ENCODE data around the gene GRM4. TPM values are rescaled to one million over a fixed set of nuclear protein-coding genes. Genes with fewer than 3 reads are reported as not detected.

The GRM4 gene
- total RNA-seq, 1 experiment from 2014 or later, result not detected

DNA sequence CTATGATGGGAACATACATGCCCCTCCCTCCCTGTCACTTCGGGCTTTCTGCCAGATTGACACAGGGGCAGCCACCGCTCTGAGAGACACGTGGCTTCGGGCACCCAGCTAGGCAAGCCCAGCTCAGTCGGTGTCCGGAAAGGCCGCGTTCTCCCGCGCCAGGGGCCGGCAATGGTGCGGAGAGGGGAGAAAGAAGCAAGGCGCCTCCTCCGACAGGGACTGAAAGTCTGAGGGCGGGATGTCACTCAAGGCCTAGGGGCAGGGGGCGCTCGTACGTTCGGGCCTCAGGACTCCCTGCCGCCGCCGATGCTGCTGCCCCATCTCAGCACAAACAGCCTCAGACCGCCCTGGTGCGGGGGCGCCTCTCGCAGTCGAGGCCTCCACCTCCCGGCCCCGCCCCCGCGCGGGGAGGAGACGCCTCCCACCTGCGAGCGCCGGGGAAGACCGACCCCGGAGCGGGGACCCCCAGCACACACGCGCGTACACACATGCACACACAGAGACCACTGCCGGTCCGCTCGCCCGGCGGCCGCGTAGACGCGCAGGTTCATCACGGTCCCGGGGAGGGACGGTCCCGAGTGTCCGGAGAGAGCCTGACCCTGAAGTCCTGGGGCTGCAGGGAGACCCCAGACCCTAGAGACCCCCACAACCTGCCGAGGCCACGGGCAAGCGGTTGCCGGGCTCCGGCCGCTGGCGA, 1.9 kb downstream of the GRM4 start:
- Histone ChIP-seq H3K4me1 (replicated peaks; ENCODE audit: insufficient read depth) (no peaks in the 10 kb centered on the region), H3K9me3 (ENCODE audit: insufficient read depth, low read depth) (no peaks in the 10 kb centered on the region), H3K4me3 (no peak overlapping the region), H3F3A (ENCODE audit: insufficient read depth, low read depth) (no peaks in the 10 kb centered on the region), H3K9me2 (ENCODE audit: insufficient read depth) (no peaks in the 10 kb centered on the region), H2AFZ (no peak overlapping the region), H3K4me2 (no peak overlapping the region), H4K20me1 (ENCODE audit: insufficient read depth) (no peaks in the 10 kb centered on the region), H3K79me2 (ENCODE audit: low read depth) (no peaks in the 10 kb centered on the region), H3K36me3 (ENCODE audit: low read depth) (no peaks in the 10 kb centered on the region), H3K27ac (no peak overlapping the region), H3K27me3 (ENCODE audit: insufficient read depth, low read depth) (peaks cover 75% of the 10 kb centered on the region)
- intact Hi-C loops (cut with micrococcal nuclease; ENCODE audit: unreplicated experiment), result no loop called here
- POLR2A ChIA-PET (ENCODE audit: unreplicated experiment), result no interaction called here
- no peak for DNase-seq
- TF ChIP-seq, protein P1, sequence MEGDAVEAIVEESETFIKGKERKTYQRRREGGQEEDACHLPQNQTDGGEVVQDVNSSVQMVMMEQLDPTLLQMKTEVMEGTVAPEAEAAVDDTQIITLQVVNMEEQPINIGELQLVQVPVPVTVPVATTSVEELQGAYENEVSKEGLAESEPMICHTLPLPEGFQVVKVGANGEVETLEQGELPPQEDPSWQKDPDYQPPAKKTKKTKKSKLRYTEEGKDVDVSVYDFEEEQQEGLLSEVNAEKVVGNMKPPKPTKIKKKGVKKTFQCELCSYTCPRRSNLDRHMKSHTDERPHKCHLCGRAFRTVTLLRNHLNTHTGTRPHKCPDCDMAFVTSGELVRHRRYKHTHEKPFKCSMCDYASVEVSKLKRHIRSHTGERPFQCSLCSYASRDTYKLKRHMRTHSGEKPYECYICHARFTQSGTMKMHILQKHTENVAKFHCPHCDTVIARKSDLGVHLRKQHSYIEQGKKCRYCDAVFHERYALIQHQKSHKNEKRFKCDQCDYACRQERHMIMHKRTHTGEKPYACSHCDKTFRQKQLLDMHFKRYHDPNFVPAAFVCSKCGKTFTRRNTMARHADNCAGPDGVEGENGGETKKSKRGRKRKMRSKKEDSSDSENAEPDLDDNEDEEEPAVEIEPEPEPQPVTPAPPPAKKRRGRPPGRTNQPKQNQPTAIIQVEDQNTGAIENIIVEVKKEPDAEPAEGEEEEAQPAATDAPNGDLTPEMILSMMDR (conservative IDR thresholded peaks at IDR 0.05), result no peak
- TF ChIP-seq EZH2 (IDR thresholded peaks at IDR 0.05; ENCODE audit: low read depth), result no peak
- no TSS peak for BruUV-seq (replicated peaks)
- CTCF ChIA-PET, result no interaction called here

DNA sequence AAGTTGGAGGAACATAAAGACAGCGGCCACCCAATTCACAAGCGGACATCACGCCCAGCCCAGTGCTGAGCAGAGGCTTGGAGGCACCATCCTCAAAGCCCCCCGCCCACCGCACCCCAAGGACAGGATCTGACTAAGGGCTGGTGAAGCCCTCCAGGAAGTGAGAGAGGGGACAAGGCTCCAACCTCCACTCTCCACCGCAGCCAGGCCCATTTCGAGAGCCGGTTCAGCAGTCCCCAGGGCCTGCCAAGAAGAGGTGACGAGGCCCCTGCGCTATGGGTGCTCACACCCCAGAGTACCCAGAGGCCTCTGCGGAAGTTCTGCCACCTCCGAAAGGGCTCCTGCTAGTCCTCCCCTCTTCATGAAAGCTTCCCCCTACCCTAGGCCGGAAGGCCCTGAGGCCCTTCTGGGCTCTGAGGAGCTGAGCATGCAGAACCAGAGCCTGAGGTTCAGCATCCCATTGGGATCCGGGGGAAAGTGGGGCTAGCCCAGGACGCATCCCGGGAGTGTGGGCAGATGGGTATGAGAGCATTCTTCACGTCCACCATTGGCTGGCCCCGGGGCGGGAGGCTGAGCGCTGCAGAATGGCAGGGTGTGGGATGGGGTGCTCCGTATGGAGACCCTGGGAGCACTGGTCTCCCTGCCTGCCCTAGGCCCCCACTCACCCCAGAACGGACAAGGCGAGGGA, 2.5 kb downstream of the GRM4 start:
- Histone ChIP-seq H3K79me2 (ENCODE audit: low read depth) (no peaks in the 10 kb centered on the region), H3K36me3 (ENCODE audit: low read depth) (no peaks in the 10 kb centered on the region), H3K27ac (no peak overlapping the region), H3F3A (ENCODE audit: insufficient read depth, low read depth) (no peaks in the 10 kb centered on the region), H3K4me3 (no peak overlapping the region), H3K27me3 (ENCODE audit: insufficient read depth, low read depth) (peaks cover 82% of the 10 kb centered on the region), H3K4me1 (replicated peaks; ENCODE audit: insufficient read depth) (no peaks in the 10 kb centered on the region), H2AFZ (no peak overlapping the region), H4K20me1 (ENCODE audit: insufficient read depth) (no peaks in the 10 kb centered on the region), H3K9me3 (ENCODE audit: insufficient read depth, low read depth) (no peaks in the 10 kb centered on the region), H3K9me2 (ENCODE audit: insufficient read depth) (no peaks in the 10 kb centered on the region), H3K4me2 (no peak overlapping the region)
- no TSS peak for BruUV-seq (replicated peaks)
- ChIA-PET CTCF (no interaction called here), POLR2A (ENCODE audit: unreplicated experiment) (no interaction called here)
- intact Hi-C loops (cut with micrococcal nuclease; ENCODE audit: unreplicated experiment), result no loop called here
- TF ChIP-seq, protein P1 (conservative IDR thresholded peaks at IDR 0.05), result no peak
- DNase-seq, result no peak

DNA sequence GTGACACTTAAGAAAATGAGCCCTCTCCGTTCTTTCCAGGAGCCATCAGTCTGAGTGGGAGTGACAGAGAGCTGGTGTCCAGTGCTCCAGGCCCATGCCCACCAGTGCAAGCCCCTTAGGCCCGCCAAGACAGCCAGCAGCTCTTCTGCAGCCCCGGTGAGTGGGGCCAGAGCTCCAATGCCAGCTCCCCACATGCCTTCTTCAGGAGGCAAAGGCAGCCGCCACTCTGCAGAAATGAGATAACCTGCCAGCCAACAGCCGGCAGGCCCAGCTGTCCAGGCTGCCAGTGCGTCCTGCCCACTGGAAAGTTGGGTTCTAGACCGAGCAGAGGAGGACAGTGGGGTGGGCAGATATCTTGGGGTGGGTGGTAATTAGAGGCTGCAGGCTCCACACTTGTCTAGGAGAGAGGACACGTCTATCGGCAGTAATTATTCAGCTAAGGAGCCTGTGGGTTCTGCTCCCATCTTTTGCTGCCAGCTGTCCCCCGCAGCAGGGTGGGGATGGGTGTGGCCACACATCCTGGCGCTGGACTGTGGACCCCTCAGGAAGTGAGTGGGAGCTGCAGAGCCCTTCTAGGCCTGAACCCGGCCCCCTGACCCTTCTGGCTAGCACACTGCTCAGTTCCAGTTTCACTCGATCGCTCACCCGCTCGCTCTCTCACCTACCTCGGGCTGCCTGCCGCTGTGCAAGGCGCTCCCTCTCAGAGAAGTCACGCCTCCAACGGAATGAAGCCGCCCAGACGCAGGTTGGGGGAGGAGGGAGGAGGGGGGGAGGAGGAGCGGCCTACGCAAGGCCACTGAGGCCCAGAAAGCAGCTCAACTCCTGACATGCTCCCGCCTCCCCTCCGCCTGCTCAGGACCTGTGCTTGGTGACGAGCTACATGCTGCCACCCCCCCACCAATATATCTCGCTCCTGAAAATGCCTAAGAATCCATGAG, 3.6 kb downstream of the GRM4 start:
- H3K4me3 ChIP-seq, result no peak overlapping the region
- BruUV-seq (replicated peaks), result no TSS peak
- intact Hi-C loops (cut with micrococcal nuclease; ENCODE audit: unreplicated experiment), result no loop called here

More for the DNA sequence above, 3.6 kb downstream of the GRM4 start:
- H3K27ac ChIP-seq, result no peak overlapping the region
- TF ChIP-seq EZH2 (IDR thresholded peaks at IDR 0.05; ENCODE audit: low read depth), result no peak
- TF ChIP-seq, protein P1 (conservative IDR thresholded peaks at IDR 0.05), result no peak
- H3K9me2 ChIP-seq (ENCODE audit: insufficient read depth), result no peaks in the 10 kb centered on the region
- H3K4me2 ChIP-seq, result no peak overlapping the region
- no peaks in the 10 kb centered on the region for H3K79me2 ChIP-seq (ENCODE audit: low read depth)
- H4K20me1 ChIP-seq (ENCODE audit: insufficient read depth), result no peaks in the 10 kb centered on the region
- H3K9me3 ChIP-seq (ENCODE audit: insufficient read depth, low read depth), result no peaks in the 10 kb centered on the region
- CTCF ChIA-PET, result interaction anchor here (1.2 kb wide), 1 partner anchor 87 kb away, joined by 3 read pairs; no protein-coding TSS in a partner anchor
- H3K36me3 ChIP-seq (ENCODE audit: low read depth), result no peaks in the 10 kb centered on the region
- DNase-seq, result no peak
- H3K27me3 ChIP-seq (ENCODE audit: insufficient read depth, low read depth), result peaks cover 92% of the 10 kb centered on the region
- no peaks in the 10 kb centered on the region for H3F3A ChIP-seq (ENCODE audit: insufficient read depth, low read depth)
- POLR2A ChIA-PET (ENCODE audit: unreplicated experiment), result no interaction called here
- H2AFZ ChIP-seq, result no peak overlapping the region
- no peaks in the 10 kb centered on the region for H3K4me1 ChIP-seq (replicated peaks; ENCODE audit: insufficient read depth)

Data from PC-9 (cell line).